Bronchial epithelial cell (primary cell): ENCODE data around the gene TTC3. TPM values are rescaled to one million over a fixed set of nuclear protein-coding genes. Genes with fewer than 3 reads are reported as not detected.

ENCODE experiments used
- DNase-seq: peaks from one replicate; pipeline ENCODE4 v3.0.0-alpha.2; 2010; ENCODE audit warnings: low read depth
- FAIRE-seq: peaks from 2 replicates; lab custom pipeline; 2011; peaks lifted over from hg19 to GRCh38; lab: Jason Lieb, UNC
- H3K27me3 ChIP-seq: 2 replicates; pipeline ENCODE4 v1.5.1; 2011; ENCODE audit warnings: low read length; ENCODE audit not compliant: control insufficient read depth, insufficient read depth
- H3K36me3 ChIP-seq: 2 replicates; pipeline ENCODE4 v1.5.1; 2011; ENCODE audit warnings: low read length; ENCODE audit not compliant: control insufficient read depth, insufficient read depth
- H3K4me3 ChIP-seq: 2 replicates; pipeline ENCODE4 v1.5.1; 2011; ENCODE audit warnings: mild to moderate bottlenecking, low read depth, low read length, control low read depth
- total RNA-seq: library from RNA; depleted of rRNA; stranded (reverse); fragments of >200 nt; gene quantifications from 2 replicates; pipeline ENCODE4 v1.2.1, GENCODE V29; 2014
- TF ChIP-seq, protein P1 (sequence below): IDR thresholded peaks from 2 replicates; pipeline ENCODE4 v1.5.1; 2011; ENCODE audit warnings: mild to moderate bottlenecking, moderate library complexity, low read length, control low read depth, inconsistent platforms; ENCODE audit not compliant: insufficient read depth, severe bottlenecking

TTC3 gene
- total RNA-seq, 1 donor from 2014 or later = 90.3 TPM

GRCh38 chr21:37231249-37231645 lies 158.2 kb downstream of the TTC3 start:
- no peak for FAIRE-seq
- peaks cover 28% of the 10 kb centered on the region for H3K36me3 ChIP-seq

DNA sequence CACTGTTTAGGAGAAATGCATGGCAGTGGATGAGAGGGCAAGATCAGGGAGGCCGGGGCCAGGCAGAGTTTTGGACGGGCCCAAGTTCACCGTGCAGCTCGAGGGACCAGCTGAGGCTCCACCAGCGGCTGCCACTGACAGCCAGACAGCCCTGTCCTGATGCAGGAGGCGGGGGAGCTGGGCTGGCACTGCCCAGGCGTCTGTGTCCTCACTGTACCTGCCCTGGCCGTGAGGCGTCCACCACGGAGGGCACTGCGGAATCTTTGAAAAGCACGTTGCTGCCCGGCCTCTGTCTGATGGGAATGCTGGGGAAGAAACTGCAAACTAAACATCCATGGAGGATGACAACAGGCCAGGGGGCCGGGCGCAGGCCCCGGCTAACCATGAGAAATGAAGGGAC lies 158.6 kb downstream of the TTC3 start:
- peaks cover 28% of the 10 kb centered on the region for H3K36me3 ChIP-seq
- TF ChIP-seq, protein P1, sequence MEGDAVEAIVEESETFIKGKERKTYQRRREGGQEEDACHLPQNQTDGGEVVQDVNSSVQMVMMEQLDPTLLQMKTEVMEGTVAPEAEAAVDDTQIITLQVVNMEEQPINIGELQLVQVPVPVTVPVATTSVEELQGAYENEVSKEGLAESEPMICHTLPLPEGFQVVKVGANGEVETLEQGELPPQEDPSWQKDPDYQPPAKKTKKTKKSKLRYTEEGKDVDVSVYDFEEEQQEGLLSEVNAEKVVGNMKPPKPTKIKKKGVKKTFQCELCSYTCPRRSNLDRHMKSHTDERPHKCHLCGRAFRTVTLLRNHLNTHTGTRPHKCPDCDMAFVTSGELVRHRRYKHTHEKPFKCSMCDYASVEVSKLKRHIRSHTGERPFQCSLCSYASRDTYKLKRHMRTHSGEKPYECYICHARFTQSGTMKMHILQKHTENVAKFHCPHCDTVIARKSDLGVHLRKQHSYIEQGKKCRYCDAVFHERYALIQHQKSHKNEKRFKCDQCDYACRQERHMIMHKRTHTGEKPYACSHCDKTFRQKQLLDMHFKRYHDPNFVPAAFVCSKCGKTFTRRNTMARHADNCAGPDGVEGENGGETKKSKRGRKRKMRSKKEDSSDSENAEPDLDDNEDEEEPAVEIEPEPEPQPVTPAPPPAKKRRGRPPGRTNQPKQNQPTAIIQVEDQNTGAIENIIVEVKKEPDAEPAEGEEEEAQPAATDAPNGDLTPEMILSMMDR = no peak
- DNase-seq = no peak
- H3K27me3 ChIP-seq = no peaks in the 10 kb centered on the region
- no peak overlapping the region for H3K4me3 ChIP-seq
- no peak for FAIRE-seq

More at GRCh38 chr21:37231249-37231645, 158.2 kb downstream of the TTC3 start:
- DNase-seq = no peak
- TF ChIP-seq, protein P1 = no peak
- no peak overlapping the region for H3K4me3 ChIP-seq
- no peaks in the 10 kb centered on the region for H3K27me3 ChIP-seq

DNA sequence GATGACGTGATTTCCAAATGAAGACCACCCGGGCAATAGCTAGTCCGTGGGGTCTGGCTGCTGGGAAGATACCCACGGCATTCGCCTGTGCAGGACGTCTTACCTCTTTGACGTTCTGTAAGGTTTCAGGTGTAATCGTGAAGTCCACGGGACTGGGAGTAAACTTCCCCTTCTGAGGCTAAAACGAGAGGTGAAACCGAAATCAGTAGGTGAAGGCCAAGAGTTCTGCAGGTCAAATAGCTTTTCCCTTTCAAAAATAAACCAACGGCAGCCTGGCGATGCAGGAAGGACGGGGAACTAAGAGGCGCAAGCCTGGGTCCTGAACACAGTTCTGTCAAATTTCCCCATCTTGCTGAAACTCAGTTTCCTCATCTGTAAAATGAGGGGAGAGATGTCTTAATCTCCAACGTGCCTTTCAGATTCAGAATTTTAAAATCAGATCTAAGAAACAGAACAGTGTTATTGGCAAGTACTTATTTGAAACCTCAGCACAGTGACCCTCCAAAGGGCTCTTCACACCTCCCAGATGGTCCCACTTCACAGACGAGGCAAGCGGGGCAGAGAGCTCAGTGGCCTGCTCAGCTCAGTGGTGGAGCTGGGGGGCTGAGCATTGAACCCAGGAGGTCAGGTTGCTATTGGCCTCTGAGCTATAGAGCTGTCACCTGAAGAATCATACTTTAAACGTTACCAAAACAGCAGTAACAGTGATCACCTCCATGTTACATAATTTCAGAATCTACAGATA lies 159.4 kb downstream of the TTC3 start:
- no peak for FAIRE-seq
- Histone ChIP-seq H3K4me3 (no peak overlapping the region), H3K27me3 (no peaks in the 10 kb centered on the region), H3K36me3 (peaks cover 22% of the 10 kb centered on the region)
- TF ChIP-seq, protein P1 = no peak
- no peak for DNase-seq

DNA sequence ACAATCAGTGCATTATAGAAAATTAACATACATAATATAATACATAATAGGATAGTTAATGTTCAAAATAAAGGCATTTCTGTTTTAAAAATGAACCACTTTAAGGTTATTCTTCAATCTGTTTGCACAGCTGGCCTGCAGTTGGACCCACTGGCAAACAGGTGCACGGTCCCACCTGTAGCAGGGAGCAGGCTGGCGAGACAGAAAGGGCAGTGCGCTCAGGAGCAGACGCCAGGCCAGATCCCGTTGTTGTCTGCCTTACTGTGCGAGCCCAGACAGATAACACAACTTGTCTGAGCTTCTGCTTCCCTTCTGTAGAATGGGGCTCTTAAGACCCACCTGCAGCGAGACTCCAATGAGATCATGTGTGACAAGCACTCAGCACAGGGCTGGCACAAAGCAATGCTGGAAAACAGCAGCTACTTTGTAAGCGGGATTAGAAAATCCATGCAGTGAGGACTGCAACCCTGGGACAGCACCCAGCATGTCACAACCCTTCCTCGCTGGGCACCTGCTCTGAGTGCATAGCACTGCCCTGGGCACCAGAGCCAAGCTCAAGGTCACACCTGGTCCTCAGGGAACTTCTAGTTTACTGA lies 160.6 kb downstream of the TTC3 start:
- FAIRE-seq (no peak), DNase-seq (no peak)
- H3K27me3 ChIP-seq = no peaks in the 10 kb centered on the region
- TF ChIP-seq, protein P1 = no peak
- no peak overlapping the region for H3K4me3 ChIP-seq
- peaks cover 17% of the 10 kb centered on the region for H3K36me3 ChIP-seq

- FAIRE-seq = no peak
- peaks cover 12% of the 10 kb centered on the region for H3K36me3 ChIP-seq
- TF ChIP-seq, protein P1 = no peak
- no peak for DNase-seq
- no peak overlapping the region for H3K4me3 ChIP-seq
- no peaks in the 10 kb centered on the region for H3K27me3 ChIP-seq
Measured at GRCh38 chr21:37237346-37237745, 164.3 kb downstream of the TTC3 start.
